Heart right ventricle (tissue), 16 donors: Measurements from ENCODE around the gene DOCK9. TPM values are rescaled to one million over a fixed set of nuclear protein-coding genes. Genes with fewer than 3 reads are reported as not detected.

Experiments
- ATAC-seq, 8 donors: fragments of 200-7000 bp; cut with Tn5 transposase; one replicate each; pipeline ENCODE4 v1.9.1; 2020; ENCODE audit warnings: mild to moderate bottlenecking in 8 of 8, moderate library complexity in 8 of 8, moderate number of reproducible peaks in 1 of 8
- DNase-seq, 2 donors: peaks; one replicate each; pipeline ENCODE4 v3.0.0-alpha.2; 2020
- H3K27ac ChIP-seq, 10 donors: fragments of 200-600 bp; sonication (generic) in 2 of 10; one replicate each; pipeline versions ENCODE4 v1.5.0 to v1.8.0; 2020 to 2022; ENCODE audit warnings: mild to moderate bottlenecking in 3 of 10
- H3K27me3 ChIP-seq, 7 donors: fragments of 200-600 bp; one replicate each; pipeline ENCODE4 v1.8.0; 2021 to 2022; ENCODE audit warnings: mild to moderate bottlenecking in 2 of 7
- H3K36me3 ChIP-seq, 9 donors: fragments of 200-600 bp; sonication (generic) in 1 of 9; one replicate each; pipeline versions ENCODE4 v1.5.0 to v1.8.0; 2020 to 2022; ENCODE audit warnings: mild to moderate bottlenecking in 2 of 9
- H3K4me1 ChIP-seq, 9 donors: fragments of 200-600 bp; sonication (generic) in 1 of 9; one replicate each; pipeline versions ENCODE4 v1.5.0 to v1.8.0; 2020 to 2022; ENCODE audit warnings: mild to moderate bottlenecking in 4 of 9
- H3K4me3 ChIP-seq, 10 donors: fragments of 200-600 bp; sonication (generic) in 2 of 10; one replicate each; pipeline versions ENCODE4 v1.5.0 to v1.8.0; 2020 to 2022; ENCODE audit warnings: mild to moderate bottlenecking in 7 of 10, moderate library complexity in 2 of 10
- H3K9me3 ChIP-seq, 11 donors: fragments of 200-600 bp in 10 of 11; sonication (generic) in 2 of 11; one replicate each; pipeline versions ENCODE4 v1.5.0 to v1.8.0; 2013 to 2022; ENCODE audit warnings: mild to moderate bottlenecking in 2 of 11, control low read depth in 1 of 11, moderate library complexity in 1 of 11
- WGBS, 2 donors: extraction: QIAGEN DNeasy Blood & Tissue Kit; methylation state at CpG; one replicate each; pipeline ENCODE4 v1.1.7; 2013; ENCODE audit warnings: inconsistent platforms in 1 of 2; 5-methylcytosine and 5-hydroxymethylcytosine counted together
- intact Hi-C, 10 donors: fragments of 100-400 bp; cut with DNase I; formaldehyde crosslinking; loops; one replicate each; pipeline versions ENCODE4 v1.11.1 to v1.14.2; 2022
- polyA plus RNA-seq, 2 donors: library from polyadenylated mRNA; stranded (reverse); fragments of 200-250 nt; gene quantifications; one replicate each; pipeline ENCODE4 v1.2.3, GENCODE V29; 2013
- total RNA-seq, 10 donors: library from RNA; stranded (reverse); fragmentation: NEBNext Ultra II Directional in 3 of 10; extraction: Animal tissue kit (Norgen Biotek cat#: 25700) in 3 of 10; gene quantifications; one replicate each; pipeline versions ENCODE4 v1.2.1 to v1.2.4, GENCODE V29; 2021 to 2023
- TF ChIP-seq, protein P1 (sequence below), 9 donors: fragments of 200-600 bp; sonication (generic) in 2 of 9; IDR thresholded peaks; one replicate each; pipeline versions ENCODE4 v1.5.0 to v1.8.0; 2021 to 2022; ENCODE audit warnings: antibody characterized with exemption in 9 of 9, mild to moderate bottlenecking in 5 of 9, moderate library complexity in 1 of 9
- donor health status: Arrhythmogenic right ventricular cardiomyopathy.
- donor health status: ischemic (EF 13 %, LVEDD 7.1; RV severe dilation, severe dysfunction).
- donor health status: healthy with polysubstance abuse.
- donor health status: DM: no; HTN: yes; CAD: no.
- donor health status: DM: no; HTN: no; CAD: no.
- donor health status: ischemic (EF 25% LVEDD 6.9; RV normal size, moderate dysfunction).
- donor health status: ischemic (EF 25% LVEDD 5.7; RV mildly dilated, moderate dysfunction).
- donor health status: healthy.
- donor health status: DM: yes; HTN: yes; CAD: no.
- donor health status: Ischemic cardiomyopathy.
- donor health status: ischemic (EF 35%, LVEDD 5.7; RV mildly dilated, moderate dysfunction).
- donor health status: nonischemic (EF 11% LVEDD 7.7; RV severe dilation, severe dysfunction).
- donor health status: DM: yes; HTN: yes; CAD: no.
- donor health status: PGD.
- donor health status: ischemic (EF 29% LVEDD 5.4; RV normal size, mild dysfunction).
- donor health status: nonischemic (EF 23%, LVEDD 6.1; RV moderate dilation, normal function).

DOCK9 gene
- total and polyA plus RNA-seq, 12 donors, result 31.6 to 73.7 (median 43.4) TPM

- intact Hi-C loops, result loop anchor here in 1 of 10 donors (10.0 kb wide), 1 partner anchor 161 kb away; no protein-coding TSS in a partner anchor
- ATAC-seq, result no peak
- H3K4me1 ChIP-seq, result peaks cover 0 to 18% (median 0%) of the 10 kb centered on the region in 9 donors
- WGBS, 2 donors, result 95 to 98% methylated on average over 3 of the region's 3 CpGs
- DNase-seq, result no peak
- no peak overlapping the region for H3K4me3 ChIP-seq
- H3K9me3 ChIP-seq, result peaks cover 0 to 14% (median 4%) of the 10 kb centered on the region in 11 donors
- H3K27me3 ChIP-seq, result no peaks in the 10 kb centered on the region
- no peak overlapping the region for H3K27ac ChIP-seq
- H3K36me3 ChIP-seq, result peaks cover 0 to 96% (median 18%) of the 10 kb centered on the region in 9 donors
- TF ChIP-seq, protein P1, sequence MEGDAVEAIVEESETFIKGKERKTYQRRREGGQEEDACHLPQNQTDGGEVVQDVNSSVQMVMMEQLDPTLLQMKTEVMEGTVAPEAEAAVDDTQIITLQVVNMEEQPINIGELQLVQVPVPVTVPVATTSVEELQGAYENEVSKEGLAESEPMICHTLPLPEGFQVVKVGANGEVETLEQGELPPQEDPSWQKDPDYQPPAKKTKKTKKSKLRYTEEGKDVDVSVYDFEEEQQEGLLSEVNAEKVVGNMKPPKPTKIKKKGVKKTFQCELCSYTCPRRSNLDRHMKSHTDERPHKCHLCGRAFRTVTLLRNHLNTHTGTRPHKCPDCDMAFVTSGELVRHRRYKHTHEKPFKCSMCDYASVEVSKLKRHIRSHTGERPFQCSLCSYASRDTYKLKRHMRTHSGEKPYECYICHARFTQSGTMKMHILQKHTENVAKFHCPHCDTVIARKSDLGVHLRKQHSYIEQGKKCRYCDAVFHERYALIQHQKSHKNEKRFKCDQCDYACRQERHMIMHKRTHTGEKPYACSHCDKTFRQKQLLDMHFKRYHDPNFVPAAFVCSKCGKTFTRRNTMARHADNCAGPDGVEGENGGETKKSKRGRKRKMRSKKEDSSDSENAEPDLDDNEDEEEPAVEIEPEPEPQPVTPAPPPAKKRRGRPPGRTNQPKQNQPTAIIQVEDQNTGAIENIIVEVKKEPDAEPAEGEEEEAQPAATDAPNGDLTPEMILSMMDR (IDR thresholded peaks at IDR 0.05), result no peak
Observed at GRCh38 chr13:98873377-98874028, 104.4 kb downstream of the DOCK9 start.

DNA sequence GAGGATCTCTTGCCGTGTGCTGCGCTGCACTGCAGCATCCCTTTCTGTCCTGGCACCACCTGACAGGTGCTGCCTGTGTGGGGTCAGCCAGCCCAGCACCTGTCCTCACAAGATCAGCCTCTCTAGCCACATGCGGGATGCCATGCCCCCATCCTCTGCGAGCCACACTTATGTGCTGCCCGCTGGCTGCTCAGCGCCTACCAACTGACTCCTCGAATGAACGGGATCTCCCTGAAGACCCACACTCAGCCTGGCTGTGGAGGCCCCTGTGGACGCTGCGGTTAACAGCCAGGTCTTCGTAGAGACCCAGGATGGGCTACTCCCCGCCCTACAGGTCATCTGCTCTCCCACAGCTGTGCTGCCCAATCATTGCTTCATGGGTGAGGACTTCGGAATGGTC lies 106.1 kb downstream of the DOCK9 start:
- H3K27me3 ChIP-seq, result no peaks in the 10 kb centered on the region
- WGBS, 2 donors, result 91 to 94% methylated on average over 13 of the region's 13 CpGs
- DNase-seq, result no peak
- H3K4me3 ChIP-seq, result no peak overlapping the region
- peaks cover 0 to 96% (median 18%) of the 10 kb centered on the region in 9 donors for H3K36me3 ChIP-seq
- intact Hi-C loops, result loop anchor here in 1 of 10 donors (10.0 kb wide), 1 partner anchor 163 kb away; no protein-coding TSS in a partner anchor
- ATAC-seq, result peak in 1 of 8 donors; percentile 13
- TF ChIP-seq, protein P1 (IDR thresholded peaks at IDR 0.05), result no peak
- peaks cover 0 to 15% (median 0%) of the 10 kb centered on the region in 9 donors for H3K4me1 ChIP-seq
- no peak overlapping the region for H3K27ac ChIP-seq
- H3K9me3 ChIP-seq, result peaks cover 0 to 14% (median 4%) of the 10 kb centered on the region in 11 donors

DNA sequence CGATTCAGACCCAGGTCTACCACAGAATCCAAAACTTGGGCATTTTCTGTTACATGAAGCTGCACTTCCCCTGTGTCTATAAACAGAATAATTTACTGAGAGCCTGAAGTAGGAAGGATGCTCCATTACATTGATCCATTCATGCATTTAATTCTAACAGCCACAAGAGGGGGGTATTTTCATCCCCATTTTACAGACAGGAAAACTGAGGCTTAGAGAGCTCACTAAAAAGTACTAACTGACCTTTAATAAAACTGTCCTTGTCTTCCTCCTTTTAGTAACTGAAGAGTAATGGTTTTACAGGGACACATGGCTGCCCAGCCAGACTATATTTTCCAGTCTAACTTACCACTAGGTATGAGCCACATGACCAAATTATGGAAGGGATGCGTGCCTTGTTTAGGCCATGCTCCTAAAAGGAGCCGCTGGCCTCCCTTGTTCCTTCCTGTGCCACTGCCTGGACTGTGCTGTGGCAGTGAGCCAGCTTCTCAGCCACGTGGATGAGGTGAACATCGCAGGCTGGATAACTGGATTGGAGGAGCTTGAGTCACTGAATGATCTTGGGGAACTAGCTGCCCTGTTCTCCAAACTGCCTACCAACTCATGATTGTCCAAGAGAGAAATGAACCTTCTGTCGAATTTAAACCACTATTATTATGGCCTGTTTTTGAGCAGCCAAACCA lies 108.3 kb downstream of the DOCK9 start:
- TF ChIP-seq, protein P1 (IDR thresholded peaks at IDR 0.05), result peak in 2 of 9 donors; percentile 13 to 21
- DNase-seq (peak; percentile 40 to 41), ATAC-seq (peak in 7 of 8 donors; percentile 34 to 69 (median 55))
- peak overlapping the region in 1 of 10 donors; percentile 15 for H3K27ac ChIP-seq
- intact Hi-C loops, result loop anchor here in 1 of 10 donors (10.0 kb wide), 1 partner anchor 165 kb away; no protein-coding TSS in a partner anchor
- peaks cover 0 to 9% (median 0%) of the 10 kb centered on the region in 9 donors for H3K4me1 ChIP-seq
- H3K4me3 ChIP-seq, result no peak overlapping the region
- 49 to 56% methylated on average over 6 of the region's 6 CpGs for WGBS, 2 donors
- no peaks in the 10 kb centered on the region for H3K27me3 ChIP-seq
- H3K36me3 ChIP-seq, result peaks cover 0 to 96% (median 23%) of the 10 kb centered on the region in 9 donors
- H3K9me3 ChIP-seq, result peaks cover 0 to 14% (median 4%) of the 10 kb centered on the region in 11 donors

DNA sequence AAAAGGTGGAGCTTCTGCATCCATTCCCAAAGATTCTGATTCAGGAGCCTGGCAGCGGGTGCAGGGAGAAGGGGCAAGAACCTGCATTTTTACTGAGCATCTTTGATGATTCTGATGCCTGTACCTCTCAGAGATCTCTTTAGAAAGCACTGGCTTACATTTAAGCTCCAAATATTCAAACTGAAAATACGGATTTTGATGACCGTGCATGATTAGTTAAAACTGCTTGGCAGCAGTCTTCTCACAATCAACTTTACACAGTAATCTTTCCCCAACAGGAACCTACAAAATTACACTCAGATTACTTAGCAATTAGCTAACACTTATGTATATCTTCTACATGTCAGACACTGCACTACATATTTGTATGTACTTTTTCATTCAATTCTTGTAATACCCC lies 108.9 kb downstream of the DOCK9 start:
- peaks cover 0 to 96% (median 23%) of the 10 kb centered on the region in 9 donors for H3K36me3 ChIP-seq
- no peak overlapping the region for H3K27ac ChIP-seq
- WGBS, 2 donors, result 94 to 95% methylated on average over 3 of the region's 3 CpGs
- ATAC-seq, result no peak
- intact Hi-C loops, result no loop called here
- H3K9me3 ChIP-seq, result peaks cover 0 to 12% (median 4%) of the 10 kb centered on the region in 11 donors
- H3K4me1 ChIP-seq, result peaks cover 0 to 9% (median 0%) of the 10 kb centered on the region in 9 donors
- DNase-seq, result no peak
- no peak overlapping the region for H3K4me3 ChIP-seq
- TF ChIP-seq, protein P1 (IDR thresholded peaks at IDR 0.05), result no peak
- H3K27me3 ChIP-seq, result no peaks in the 10 kb centered on the region
